Type B pancreatic cell (in vitro differentiated cells): ENCODE results near the gene OR2AT4. TPM values are rescaled to one million over a fixed set of nuclear protein-coding genes. Genes with fewer than 3 reads are reported as not detected.

Experiments used
- DNase-seq: peaks from one replicate; pipeline ENCODE4 v3.0.0; 2021; ENCODE audit warnings: mixed read lengths; ENCODE audit not compliant: unreplicated experiment; ENCODE audit errors: extremely low spot score
- H3K27ac Mint-ChIP-seq: 2 replicates; pipeline ENCODE4 v1.8.0; 2021; ENCODE audit warnings: mild to moderate bottlenecking, mixed read lengths
- H3K27me3 Mint-ChIP-seq: 2 replicates; pipeline ENCODE4 v1.8.0; 2021; ENCODE audit warnings: mixed read lengths
- H3K36me3 Mint-ChIP-seq: 2 replicates; pipeline ENCODE4 v1.8.0; 2021; ENCODE audit warnings: mixed read lengths
- H3K4me1 Mint-ChIP-seq: one replicate; pipeline ENCODE4 v1.8.0; 2021; ENCODE audit warnings: mixed read lengths; ENCODE audit not compliant: unreplicated experiment
- H3K4me3 Mint-ChIP-seq: 2 replicates; pipeline ENCODE4 v1.8.0; 2021; ENCODE audit warnings: mild to moderate bottlenecking, mixed read lengths
- H3K9me3 Mint-ChIP-seq: 2 replicates; pipeline ENCODE4 v1.8.0; 2021; ENCODE audit warnings: mixed read lengths
- CTCF ChIP-seq: fragments of 200-600 bp; sonication (generic); conservative IDR thresholded peaks from 2 replicates; pipeline ENCODE4 v1.5.0; 2021; ENCODE audit warnings: antibody characterized with exemption, mild to moderate bottlenecking
- total RNA-seq: library from RNA; stranded (reverse); gene quantifications from 2 replicates; pipeline ENCODE4 v1.2.1, GENCODE V29; 2021; ENCODE audit warnings: low replicate concordance

OR2AT4 gene
- total RNA-seq, 1 donor from 2014 or later: not detected

GRCh38 chr11:75078233-75078632 lies 18.4 kb downstream of the OR2AT4 start:
- Mint-ChIP-seq H3K27me3 (peaks cover 14% of the 10 kb centered on the region), H3K27ac (no peak overlapping the region), H3K36me3 (no peaks in the 10 kb centered on the region), H3K9me3 (no peaks in the 10 kb centered on the region), H3K4me1 (no peaks in the 10 kb centered on the region), H3K4me3 (no peak overlapping the region)
- no peak for DNase-seq
- no peak for TF ChIP-seq CTCF

DNA sequence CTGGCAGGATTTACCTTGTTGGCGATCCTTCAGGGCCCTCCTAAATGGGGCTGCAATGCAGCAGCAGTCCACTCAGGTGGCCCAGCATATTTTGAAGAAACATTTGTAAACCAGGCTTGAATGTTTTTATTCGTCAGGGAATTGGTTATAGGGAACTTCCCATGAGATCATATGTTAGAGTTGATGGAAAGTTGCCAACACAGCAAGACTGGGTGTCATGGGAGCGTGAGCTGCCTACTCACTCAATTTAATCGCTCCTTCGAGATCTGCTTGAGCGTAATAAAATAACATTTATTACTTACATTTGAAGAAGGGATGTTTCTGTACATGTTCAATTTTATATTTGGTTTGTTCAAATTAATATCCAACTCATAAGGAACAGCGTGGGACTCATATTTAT lies 19.4 kb downstream of the OR2AT4 start:
- no peak overlapping the region for H3K4me3 Mint-ChIP-seq
- H3K4me1 Mint-ChIP-seq: no peaks in the 10 kb centered on the region

DNA sequence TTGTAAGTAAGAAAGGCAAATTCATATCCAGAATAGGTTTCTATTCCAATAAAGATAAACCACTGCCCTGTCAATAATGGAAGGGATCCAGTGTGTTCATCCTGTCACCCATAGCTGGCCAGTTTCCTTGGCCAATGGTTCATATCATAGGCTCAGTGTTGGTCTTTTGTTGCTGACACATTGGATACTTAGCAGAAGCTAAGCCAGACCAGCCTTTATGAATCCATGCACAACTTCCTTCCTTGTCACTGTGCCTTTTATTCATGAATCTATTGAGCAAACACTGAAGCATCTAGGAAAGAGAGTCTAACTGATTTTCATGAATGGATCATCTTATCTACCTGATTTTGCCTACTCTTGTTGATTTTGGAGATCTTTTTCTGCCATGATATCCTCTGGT lies 20.0 kb downstream of the OR2AT4 start:
- no peaks in the 10 kb centered on the region for H3K36me3 Mint-ChIP-seq
- no peak for TF ChIP-seq CTCF
- no peak overlapping the region for H3K4me3 Mint-ChIP-seq
- no peaks in the 10 kb centered on the region for H3K9me3 Mint-ChIP-seq
- H3K4me1 Mint-ChIP-seq: no peaks in the 10 kb centered on the region
- peaks cover 22% of the 10 kb centered on the region for H3K27me3 Mint-ChIP-seq
- no peak for DNase-seq
- H3K27ac Mint-ChIP-seq: no peak overlapping the region

More for the DNA sequence above, 19.4 kb downstream of the OR2AT4 start:
- H3K27ac Mint-ChIP-seq: no peak overlapping the region
- no peaks in the 10 kb centered on the region for H3K36me3 Mint-ChIP-seq
- no peak for DNase-seq
- no peak for TF ChIP-seq CTCF
- H3K27me3 Mint-ChIP-seq: peaks cover 20% of the 10 kb centered on the region
- H3K9me3 Mint-ChIP-seq: no peaks in the 10 kb centered on the region

- no peaks in the 10 kb centered on the region for H3K4me1 Mint-ChIP-seq
Observed at GRCh38 chr11:75073459-75074190, 23.1 kb downstream of the OR2AT4 start.

DNA sequence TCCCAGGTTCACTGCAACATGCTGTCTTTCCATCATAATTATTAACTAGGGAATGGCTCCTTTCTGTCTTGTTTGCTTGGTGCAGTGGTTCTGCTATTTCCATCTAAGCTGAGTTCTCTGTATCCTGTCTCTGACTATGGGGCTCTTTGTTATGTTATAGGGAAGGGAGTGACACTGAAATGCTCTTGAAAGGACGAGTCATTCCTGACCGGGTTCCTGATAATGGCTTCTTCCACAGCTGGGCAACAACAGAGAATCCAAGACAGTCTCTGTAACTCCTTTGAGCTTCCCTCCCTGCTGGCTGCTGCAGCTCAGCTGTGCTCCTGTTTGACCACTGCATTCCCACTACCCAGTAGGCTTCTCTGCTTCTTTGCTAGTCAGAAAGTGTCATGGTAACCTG lies 24.1 kb downstream of the OR2AT4 start:
- Mint-ChIP-seq H3K4me1 (no peaks in the 10 kb centered on the region), H3K9me3 (no peaks in the 10 kb centered on the region), H3K27ac (no peak overlapping the region), H3K27me3 (peaks cover 33% of the 10 kb centered on the region), H3K4me3 (no peak overlapping the region), H3K36me3 (no peaks in the 10 kb centered on the region)
- no peak for DNase-seq
- no peak for TF ChIP-seq CTCF

More at GRCh38 chr11:75073459-75074190, 23.1 kb downstream of the OR2AT4 start:
- TF ChIP-seq CTCF: no peak
- Mint-ChIP-seq H3K27ac (no peak overlapping the region), H3K4me3 (no peak overlapping the region), H3K9me3 (no peaks in the 10 kb centered on the region), H3K36me3 (no peaks in the 10 kb centered on the region), H3K27me3 (peaks cover 33% of the 10 kb centered on the region)
- DNase-seq: no peak
